Measurements from ENCODE around the gene OTOGL.
A peak's percentile ranks its signal among the peaks of the same experiment; 100 is the strongest.
"Not testable (repeated sequence)": the region's sequence is repeated elsewhere in the genome, so short reads cannot be mapped to it uniquely, and the experiment has no call there.

The OTOGL gene

GRCh38 chr12:80282226-80282625 is 182.9 kb downstream of the OTOGL start:
- DNase-seq (ENCODE audit: low read depth), result no peak
- TF ChIP-seq CTCF (IDR thresholded peaks at IDR 0.05; ENCODE audit: insufficient read depth, low read depth, low read length, missing control alignments), result no peak
- H3K4me3 ChIP-seq (ENCODE audit: low read depth, low read length), result no peak overlapping the region

- H3K4me3 ChIP-seq (ENCODE audit: low read depth, low read length), result no peak overlapping the region
- DNase-seq (ENCODE audit: low read depth), result no peak
- no peak for TF ChIP-seq CTCF (IDR thresholded peaks at IDR 0.05; ENCODE audit: insufficient read depth, low read depth, low read length, missing control alignments)
Measured at GRCh38 chr12:80282761-80283160, 183.4 kb downstream of the OTOGL start.

GRCh38 chr12:80291108-80291754 is 191.9 kb downstream of the OTOGL start:
- no peak for TF ChIP-seq CTCF (IDR thresholded peaks at IDR 0.05; ENCODE audit: insufficient read depth, low read depth, low read length, missing control alignments)
- DNase-seq (ENCODE audit: low read depth), result peak; percentile 11
- no peak overlapping the region for H3K4me3 ChIP-seq (ENCODE audit: low read depth, low read length)

- no peak for TF ChIP-seq CTCF (IDR thresholded peaks at IDR 0.05; ENCODE audit: insufficient read depth, low read depth, low read length, missing control alignments)
- H3K4me3 ChIP-seq (ENCODE audit: low read depth, low read length), result no peak overlapping the region
- peak; percentile 59 for DNase-seq (ENCODE audit: low read depth)
Measured at GRCh38 chr12:80293347-80293746, 194.0 kb downstream of the OTOGL start.

GRCh38 chr12:80293759-80294158 is 194.4 kb downstream of the OTOGL start:
- peak; percentile 61 for DNase-seq (ENCODE audit: low read depth)

GRCh38 chr12:80299219-80299618 is 199.9 kb downstream of the OTOGL start:
- DNase-seq (ENCODE audit: low read depth), result peak; percentile 61
- TF ChIP-seq CTCF (IDR thresholded peaks at IDR 0.05; ENCODE audit: insufficient read depth, low read depth, low read length, missing control alignments), result no peak

More at GRCh38 chr12:80293759-80294158, 194.4 kb downstream of the OTOGL start:
- no peak overlapping the region for H3K4me3 ChIP-seq (ENCODE audit: low read depth, low read length)
- TF ChIP-seq CTCF (IDR thresholded peaks at IDR 0.05; ENCODE audit: insufficient read depth, low read depth, low read length, missing control alignments), result no peak

GRCh38 chr12:80299976-80300375 is 200.6 kb downstream of the OTOGL start:
- DNase-seq (ENCODE audit: low read depth), result peak; percentile 81
- no peak overlapping the region for H3K4me3 ChIP-seq (ENCODE audit: low read depth, low read length)
- TF ChIP-seq CTCF (IDR thresholded peaks at IDR 0.05; ENCODE audit: insufficient read depth, low read depth, low read length, missing control alignments), result no peak

More at GRCh38 chr12:80299219-80299618, 199.9 kb downstream of the OTOGL start:
- no peak overlapping the region for H3K4me3 ChIP-seq (ENCODE audit: low read depth, low read length)

- not testable (repeated sequence) for H3K4me3 ChIP-seq (ENCODE audit: low read depth, low read length); DNase-seq (ENCODE audit: low read depth)
Measured at GRCh38 chr12:80307436-80307835, 208.1 kb downstream of the OTOGL start.
